Measurements from ENCODE around the gene RFX8.

The RFX8 gene

DNA sequence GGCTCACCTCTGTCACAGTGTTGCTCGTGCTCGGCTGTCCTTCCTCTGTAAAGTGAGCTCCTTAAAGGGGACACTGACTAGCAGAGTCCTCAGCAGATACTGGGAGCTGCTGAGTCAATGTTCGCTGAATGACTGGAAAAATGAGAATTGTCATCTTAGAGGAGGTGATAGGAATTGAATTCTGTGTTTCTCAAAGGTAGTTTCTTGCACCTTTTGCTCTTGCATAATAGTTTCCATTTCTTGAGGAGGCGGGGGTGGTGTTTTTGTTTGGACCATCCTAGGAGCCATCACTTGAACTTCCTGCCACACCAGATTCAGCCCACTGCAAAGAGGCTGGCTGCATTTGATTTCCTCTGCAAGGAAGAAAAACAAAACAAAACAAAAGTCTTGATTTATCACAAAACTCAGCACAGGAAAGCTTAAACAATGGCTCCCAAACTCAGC lies 11.4 kb upstream of the RFX8 start:
- H3K4me3 ChIP-seq (ENCODE audit: low read depth, low read length), result no peak overlapping the region
- no peak overlapping the region for H3K27ac ChIP-seq (ENCODE audit: low read depth, low read length)
- no peaks in the 10 kb centered on the region; the same call in 1 of the 2 replicates for H3K9me3 ChIP-seq (ENCODE audit: control insufficient read depth, insufficient read depth, low read depth, low read length)

DNA sequence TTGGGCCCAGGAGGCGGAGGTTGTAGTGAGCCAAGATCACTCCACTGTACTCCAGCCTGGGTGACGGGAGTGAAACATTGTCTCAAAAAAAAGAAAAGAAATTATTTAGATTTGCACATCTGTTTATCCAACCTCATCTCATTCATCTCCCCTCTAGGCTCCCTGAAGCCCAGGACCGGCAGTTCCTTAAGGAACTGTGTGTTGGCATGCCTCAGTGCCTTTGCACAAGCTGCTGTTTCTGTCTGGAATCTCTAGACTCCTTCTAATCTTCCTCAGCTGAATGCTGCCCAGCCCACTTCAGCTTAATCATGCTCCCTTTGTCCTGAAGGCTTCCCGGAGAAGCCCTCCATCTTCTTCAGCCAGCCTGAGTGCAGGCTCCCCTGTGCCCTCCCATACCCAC lies 10.9 kb upstream of the RFX8 start:
- Histone ChIP-seq H3K4me1 (ENCODE audit: control insufficient read depth, insufficient read depth, low read length) (no peaks in the 10 kb centered on the region), H3K9ac (ENCODE audit: low read length) (no peak overlapping the region), H3K36me3 (ENCODE audit: control insufficient read depth, insufficient read depth, low read length) (no peaks in the 10 kb centered on the region), H3K9me3 (ENCODE audit: control insufficient read depth, insufficient read depth, low read depth, low read length) (no peaks in the 10 kb centered on the region; the same call in 1 of the 2 replicates), H3K27me3 (ENCODE audit: control insufficient read depth, insufficient read depth, low read length) (no peaks in the 10 kb centered on the region), H3K27ac (ENCODE audit: low read depth, low read length) (no peak overlapping the region), H3K4me3 (ENCODE audit: low read depth, low read length) (no peak overlapping the region)

More for the DNA sequence above, 11.4 kb upstream of the RFX8 start:
- Histone ChIP-seq H3K27me3 (ENCODE audit: control insufficient read depth, insufficient read depth, low read length) (no peaks in the 10 kb centered on the region), H3K4me1 (ENCODE audit: control insufficient read depth, insufficient read depth, low read length) (no peaks in the 10 kb centered on the region), H3K9ac (ENCODE audit: low read length) (no peak overlapping the region), H3K36me3 (ENCODE audit: control insufficient read depth, insufficient read depth, low read length) (no peaks in the 10 kb centered on the region)

DNA sequence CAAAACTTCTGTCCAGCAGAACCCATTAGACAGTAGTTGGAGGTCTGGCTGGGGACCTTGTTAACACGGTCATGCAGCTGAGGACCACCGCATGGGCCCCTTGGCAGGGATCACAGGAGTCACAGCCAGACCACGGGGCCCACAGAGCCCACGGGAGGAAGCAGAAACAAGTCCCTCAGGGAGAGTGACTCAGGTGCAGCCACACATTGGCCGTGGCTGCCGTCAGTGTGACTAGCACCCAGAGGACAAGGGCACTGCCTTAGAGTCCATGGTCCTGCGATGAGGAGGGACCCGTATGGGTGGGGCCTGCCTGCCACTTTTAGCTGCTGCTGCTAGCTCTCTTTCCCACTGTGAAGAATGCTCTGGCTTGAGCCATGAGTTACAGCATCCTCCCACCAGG lies 5.9 kb upstream of the RFX8 start:
- no peak overlapping the region for H3K4me3 ChIP-seq (ENCODE audit: low read depth, low read length)
- H3K4me1 ChIP-seq (ENCODE audit: control insufficient read depth, insufficient read depth, low read length), result peaks cover 11% of the 10 kb centered on the region
- no peaks in the 10 kb centered on the region for H3K9me3 ChIP-seq (ENCODE audit: control insufficient read depth, insufficient read depth, low read depth, low read length)
- H3K27me3 ChIP-seq (ENCODE audit: control insufficient read depth, insufficient read depth, low read length), result no peaks in the 10 kb centered on the region
- no peak overlapping the region for H3K9ac ChIP-seq (ENCODE audit: low read length)
- H3K36me3 ChIP-seq (ENCODE audit: control insufficient read depth, insufficient read depth, low read length), result no peaks in the 10 kb centered on the region
- no peak overlapping the region for H3K27ac ChIP-seq (ENCODE audit: low read depth, low read length)

DNA sequence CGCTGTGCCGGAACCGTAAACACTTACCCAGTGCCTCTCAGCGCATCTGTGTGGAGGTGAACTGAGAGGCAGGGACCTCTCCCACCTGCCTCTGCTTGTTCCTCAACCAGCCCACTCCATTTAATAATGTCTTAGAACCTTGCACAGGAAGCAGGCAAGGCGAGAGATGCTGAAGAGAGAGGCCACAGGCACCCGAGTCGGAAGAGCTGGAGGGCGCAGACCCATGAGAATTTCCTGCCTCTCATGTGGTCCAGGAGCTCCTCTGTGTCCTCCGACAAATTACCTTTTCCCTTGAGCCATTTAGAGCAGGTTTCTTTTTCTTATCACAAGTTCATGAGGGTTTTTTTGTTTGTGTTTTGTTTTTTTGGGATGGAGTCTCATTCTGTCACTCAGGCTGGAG lies 4.9 kb upstream of the RFX8 start:
- Histone ChIP-seq H3K27ac (ENCODE audit: low read depth, low read length) (no peak overlapping the region), H3K4me3 (ENCODE audit: low read depth, low read length) (no peak overlapping the region), H3K9me3 (ENCODE audit: control insufficient read depth, insufficient read depth, low read depth, low read length) (no peaks in the 10 kb centered on the region), H3K4me1 (ENCODE audit: control insufficient read depth, insufficient read depth, low read length) (peaks cover 12% of the 10 kb centered on the region), H3K9ac (ENCODE audit: low read length) (no peak overlapping the region), H3K27me3 (ENCODE audit: control insufficient read depth, insufficient read depth, low read length) (peaks cover 5% of the 10 kb centered on the region), H3K36me3 (ENCODE audit: control insufficient read depth, insufficient read depth, low read length) (no peaks in the 10 kb centered on the region)

DNA sequence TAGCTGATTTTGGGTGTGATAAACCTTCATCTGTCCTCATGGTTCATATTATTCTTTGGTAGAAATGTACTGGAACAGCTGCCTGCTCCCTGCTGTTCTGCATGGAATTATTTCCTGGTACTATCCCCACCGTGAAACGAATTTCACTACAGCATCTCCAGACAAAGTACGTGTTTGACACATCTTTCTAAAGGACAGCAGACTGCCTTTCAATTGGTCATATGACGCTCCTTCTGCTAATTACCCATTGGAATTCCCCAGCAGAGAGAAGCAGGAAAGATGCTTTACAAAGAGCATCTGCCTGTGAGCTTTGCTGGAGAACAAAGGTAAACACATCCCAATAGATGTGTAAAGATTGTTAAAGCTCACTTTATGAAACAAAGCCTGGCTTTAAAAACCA lies 4.4 kb upstream of the RFX8 start:
- Histone ChIP-seq H3K9ac (ENCODE audit: low read length) (no peak overlapping the region), H3K4me1 (ENCODE audit: control insufficient read depth, insufficient read depth, low read length) (peaks cover 13% of the 10 kb centered on the region), H3K9me3 (ENCODE audit: control insufficient read depth, insufficient read depth, low read depth, low read length) (no peaks in the 10 kb centered on the region), H3K27me3 (ENCODE audit: control insufficient read depth, insufficient read depth, low read length) (peaks cover 9% of the 10 kb centered on the region), H3K27ac (ENCODE audit: low read depth, low read length) (no peak overlapping the region), H3K36me3 (ENCODE audit: control insufficient read depth, insufficient read depth, low read length) (no peaks in the 10 kb centered on the region), H3K4me3 (ENCODE audit: low read depth, low read length) (no peak overlapping the region)

DNA sequence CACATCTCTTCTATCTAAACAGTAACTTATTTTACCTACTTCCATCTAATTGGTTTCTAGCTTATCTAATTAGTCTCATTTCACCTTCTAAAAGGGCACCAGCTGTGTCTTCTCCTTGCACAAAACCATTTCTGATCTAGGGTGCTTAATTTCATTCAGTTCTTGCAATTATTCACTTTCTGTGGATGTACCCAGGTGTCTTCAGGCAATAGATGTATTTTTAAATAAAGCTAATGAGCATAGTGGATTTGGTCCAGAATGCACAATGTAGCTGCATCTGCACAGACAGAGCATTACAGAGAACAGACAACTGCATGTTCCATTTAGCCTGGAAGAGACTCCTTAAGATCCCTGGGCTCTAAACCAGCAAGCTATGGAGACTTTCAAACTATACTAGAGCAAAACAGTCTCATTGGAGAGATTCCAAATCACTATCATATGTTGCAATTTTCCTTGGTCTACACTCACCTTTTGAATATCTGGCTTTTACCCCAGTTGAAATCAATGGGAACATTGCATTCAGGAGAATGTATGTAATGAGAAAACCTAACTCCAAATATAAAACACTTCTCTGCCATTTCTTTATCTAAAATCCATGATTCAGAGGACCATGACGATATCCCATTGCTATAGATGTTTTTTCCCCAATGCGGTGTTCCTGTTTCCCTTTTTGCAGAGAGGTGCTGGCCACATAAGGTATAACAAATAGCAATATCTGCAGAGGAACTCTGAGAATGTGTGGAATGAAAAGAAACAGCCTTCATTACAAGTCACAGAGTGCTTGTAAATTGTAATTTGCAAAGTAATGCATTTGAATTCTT lies 3.5 kb upstream of the RFX8 start:
- Histone ChIP-seq H3K9ac (ENCODE audit: low read length) (no peak overlapping the region), H3K36me3 (ENCODE audit: control insufficient read depth, insufficient read depth, low read length) (no peaks in the 10 kb centered on the region), H3K4me1 (ENCODE audit: control insufficient read depth, insufficient read depth, low read length) (peaks cover 13% of the 10 kb centered on the region), H3K27me3 (ENCODE audit: control insufficient read depth, insufficient read depth, low read length) (peaks cover 14% of the 10 kb centered on the region), H3K4me3 (ENCODE audit: low read depth, low read length) (no peak overlapping the region), H3K27ac (ENCODE audit: low read depth, low read length) (no peak overlapping the region), H3K9me3 (ENCODE audit: control insufficient read depth, insufficient read depth, low read depth, low read length) (no peaks in the 10 kb centered on the region)

DNA sequence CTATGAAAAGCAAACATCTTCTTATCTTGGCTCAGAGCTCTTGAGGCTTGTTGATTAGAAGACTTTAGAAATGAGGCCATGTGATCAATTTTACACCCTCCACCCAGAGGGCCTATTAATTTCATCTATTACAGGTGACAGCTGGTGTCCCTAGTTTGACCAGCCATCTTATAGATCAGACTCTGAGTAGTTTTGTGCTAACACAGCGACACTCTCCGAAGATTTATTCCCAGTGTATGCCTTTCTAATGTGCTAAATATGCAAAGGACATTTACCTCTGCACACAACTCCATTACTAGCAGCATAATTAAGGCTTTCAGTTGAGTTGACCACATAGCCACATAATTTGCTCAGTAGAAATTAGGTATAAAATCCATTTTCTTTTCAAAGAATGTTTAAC lies 2.6 kb upstream of the RFX8 start:
- peaks cover 13% of the 10 kb centered on the region for H3K4me1 ChIP-seq (ENCODE audit: control insufficient read depth, insufficient read depth, low read length)
- no peak overlapping the region for H3K27ac ChIP-seq (ENCODE audit: low read depth, low read length)
- H3K9me3 ChIP-seq (ENCODE audit: control insufficient read depth, insufficient read depth, low read depth, low read length), result no peaks in the 10 kb centered on the region
- peaks cover 23% of the 10 kb centered on the region for H3K27me3 ChIP-seq (ENCODE audit: control insufficient read depth, insufficient read depth, low read length)
- no peaks in the 10 kb centered on the region for H3K36me3 ChIP-seq (ENCODE audit: control insufficient read depth, insufficient read depth, low read length)
- H3K9ac ChIP-seq (ENCODE audit: low read length), result no peak overlapping the region
- no peak overlapping the region for H3K4me3 ChIP-seq (ENCODE audit: low read depth, low read length)

DNA sequence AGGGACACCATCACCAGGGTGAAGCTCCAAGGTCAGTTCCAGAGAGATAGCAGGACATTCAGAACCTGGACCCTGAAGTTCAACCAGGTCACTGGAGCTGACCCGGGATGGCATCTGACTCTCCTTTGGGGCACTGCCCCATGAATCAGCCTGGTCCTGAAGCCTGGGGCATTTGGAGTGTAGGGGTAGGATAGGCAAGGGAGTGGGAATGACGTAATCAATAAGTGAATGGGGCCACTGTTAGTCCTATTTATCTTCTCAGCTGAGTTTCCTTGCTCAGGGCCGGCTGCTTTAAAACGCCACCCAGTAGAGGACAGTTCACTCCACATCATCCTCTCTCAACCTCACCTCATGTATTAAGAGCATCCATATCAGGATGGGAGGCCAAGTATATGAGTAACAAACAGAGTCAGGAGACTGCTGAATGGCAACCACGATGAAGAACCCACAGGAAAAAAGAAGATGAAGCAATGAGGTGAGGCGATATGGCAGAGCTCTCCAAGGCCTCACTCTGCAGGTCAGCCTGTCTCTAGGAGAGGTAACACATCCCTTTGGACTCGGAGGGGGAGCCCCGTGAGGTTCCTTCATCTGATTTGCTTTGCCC lies 1.8 kb upstream of the RFX8 start:
- no peak overlapping the region for H3K27ac ChIP-seq (ENCODE audit: low read depth, low read length)
- H3K9ac ChIP-seq (ENCODE audit: low read length), result no peak overlapping the region
- peaks cover 23% of the 10 kb centered on the region for H3K27me3 ChIP-seq (ENCODE audit: control insufficient read depth, insufficient read depth, low read length)
- H3K9me3 ChIP-seq (ENCODE audit: control insufficient read depth, insufficient read depth, low read depth, low read length), result no peaks in the 10 kb centered on the region
- no peaks in the 10 kb centered on the region for H3K36me3 ChIP-seq (ENCODE audit: control insufficient read depth, insufficient read depth, low read length)
- H3K4me3 ChIP-seq (ENCODE audit: low read depth, low read length), result no peak overlapping the region
- H3K4me1 ChIP-seq (ENCODE audit: control insufficient read depth, insufficient read depth, low read length), result peaks cover 13% of the 10 kb centered on the region

DNA sequence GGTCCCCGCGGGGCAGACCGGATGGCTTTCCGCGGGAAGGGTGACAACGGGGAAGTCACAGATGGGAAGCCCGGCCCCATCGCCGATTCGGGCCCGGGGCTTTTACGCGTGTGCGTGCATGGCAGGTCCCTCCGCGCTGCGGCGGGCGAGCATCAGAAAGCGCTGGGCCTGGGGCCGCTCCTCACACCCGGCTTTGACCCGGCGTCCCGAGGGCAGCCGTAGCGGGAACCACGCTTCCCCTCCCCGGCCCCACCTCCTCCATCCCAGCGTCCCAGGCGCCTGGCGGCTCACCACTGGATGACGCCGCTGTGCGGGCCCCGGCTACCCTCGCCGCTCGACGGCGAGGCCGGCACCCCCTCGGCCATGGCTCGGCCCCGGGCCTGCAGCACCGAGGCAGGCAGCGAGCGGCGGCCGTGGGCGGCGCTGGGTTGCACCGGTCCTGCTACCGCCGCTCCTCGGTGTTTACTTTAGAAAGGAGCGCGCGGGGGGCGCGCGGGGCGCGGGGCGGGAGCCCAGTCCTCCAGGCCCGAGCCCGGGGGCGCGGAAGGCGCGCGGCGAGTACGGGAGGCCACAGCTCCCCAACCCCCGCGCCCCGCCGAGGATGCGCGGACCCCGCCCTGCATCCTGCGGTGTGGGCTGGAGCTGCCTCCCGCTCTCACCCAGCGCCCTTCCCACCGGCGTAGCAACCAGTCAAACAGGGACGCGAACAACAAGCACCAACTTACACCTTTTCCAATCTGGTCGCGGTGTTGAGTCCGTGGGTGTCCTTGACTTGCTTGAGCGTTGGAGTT lies 806 bp downstream of the RFX8 start:
- H3K27ac ChIP-seq (ENCODE audit: low read depth, low read length), result no peak overlapping the region
- peak overlapping the region; percentile 64 for H3K4me3 ChIP-seq (ENCODE audit: low read depth, low read length)
- peaks cover 7% of the 10 kb centered on the region for H3K4me1 ChIP-seq (ENCODE audit: control insufficient read depth, insufficient read depth, low read length)
- peak overlapping the region; percentile 2 for H3K9ac ChIP-seq (ENCODE audit: low read length)
- peaks cover 23% of the 10 kb centered on the region for H3K27me3 ChIP-seq (ENCODE audit: control insufficient read depth, insufficient read depth, low read length)
- no peaks in the 10 kb centered on the region for H3K9me3 ChIP-seq (ENCODE audit: control insufficient read depth, insufficient read depth, low read depth, low read length)
- H3K36me3 ChIP-seq (ENCODE audit: control insufficient read depth, insufficient read depth, low read length), result no peaks in the 10 kb centered on the region

DNA sequence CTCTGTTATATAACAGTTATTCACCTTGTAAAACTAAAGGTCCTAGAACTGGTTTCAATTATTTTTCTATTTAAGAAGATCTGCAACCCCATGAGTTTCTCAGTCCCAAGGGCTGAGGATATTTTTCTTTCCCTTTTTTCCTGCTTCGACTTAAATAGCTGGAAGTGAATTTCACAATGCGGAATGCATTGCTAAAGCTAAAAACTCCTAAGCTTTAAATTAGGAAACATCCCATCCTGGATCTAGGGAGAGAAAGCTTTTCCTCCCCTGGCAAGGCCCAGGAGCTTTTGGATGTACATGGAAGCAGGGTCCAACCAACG lies 1.4 kb downstream of the RFX8 start:
- H3K4me1 ChIP-seq (ENCODE audit: control insufficient read depth, insufficient read depth, low read length), result peaks cover 2% of the 10 kb centered on the region; the same call in 1 of the 2 replicates
- no peaks in the 10 kb centered on the region for H3K36me3 ChIP-seq (ENCODE audit: control insufficient read depth, insufficient read depth, low read length)
- H3K9ac ChIP-seq (ENCODE audit: low read length), result peak overlapping the region; percentile 2
- H3K4me3 ChIP-seq (ENCODE audit: low read depth, low read length), result peak overlapping the region; percentile 64
- H3K27ac ChIP-seq (ENCODE audit: low read depth, low read length), result no peak overlapping the region
- H3K9me3 ChIP-seq (ENCODE audit: control insufficient read depth, insufficient read depth, low read depth, low read length), result no peaks in the 10 kb centered on the region
- H3K27me3 ChIP-seq (ENCODE audit: control insufficient read depth, insufficient read depth, low read length), result peaks cover 23% of the 10 kb centered on the region

DNA sequence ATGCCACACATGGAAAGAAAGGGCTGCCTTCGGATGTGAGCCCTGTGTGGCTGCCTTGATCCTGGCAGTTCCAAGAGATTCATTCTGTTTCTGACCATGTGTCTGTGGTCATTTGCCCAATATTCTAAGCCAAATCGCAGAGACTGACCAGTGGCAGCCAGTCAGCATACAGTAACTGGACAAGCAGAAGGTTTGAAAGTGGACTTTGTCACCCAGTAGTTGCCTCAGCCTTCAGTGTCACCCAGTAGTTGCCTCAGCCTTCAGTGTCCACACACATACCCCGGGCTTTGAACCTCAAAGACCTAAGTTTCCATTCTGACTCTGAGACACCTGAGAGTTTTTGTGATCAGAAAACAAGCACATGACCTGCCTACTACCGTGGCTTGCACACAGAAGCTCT lies 5.0 kb downstream of the RFX8 start:
- peaks cover 19% of the 10 kb centered on the region for H3K27me3 ChIP-seq (ENCODE audit: control insufficient read depth, insufficient read depth, low read length)
- no peak overlapping the region for H3K27ac ChIP-seq (ENCODE audit: low read depth, low read length)
- H3K36me3 ChIP-seq (ENCODE audit: control insufficient read depth, insufficient read depth, low read length), result no peaks in the 10 kb centered on the region
- H3K4me3 ChIP-seq (ENCODE audit: low read depth, low read length), result no peak overlapping the region
- no peak overlapping the region for H3K9ac ChIP-seq (ENCODE audit: low read length)
- H3K9me3 ChIP-seq (ENCODE audit: control insufficient read depth, insufficient read depth, low read depth, low read length), result no peaks in the 10 kb centered on the region
- H3K4me1 ChIP-seq (ENCODE audit: control insufficient read depth, insufficient read depth, low read length), result peaks cover 22% of the 10 kb centered on the region

All from HUES6 (cell line).